Activated naive CD4-positive, alpha-beta T cell treated with anti-CD3 and anti-CD28 coated beads, Interleukin-2, amount 10 ng/mL, durations not matched to agents 7 days and 5 days (primary cell): ENCODE data around the gene CROCC2.

Experiments used
- CTCF ChIA-PET: fragments of 350-600 bp; sonication (Branson Sonifier 250); formaldehyde crosslinking; loops from one replicate; lab custom pipeline; 2021; ENCODE audit warnings: antibody characterized with exemption; lab: Charles Lee
- DNase-seq: peaks from one replicate; pipeline ENCODE4 v3.0.0-alpha.2; 2020
- H3K27ac Mint-ChIP-seq: one replicate; pipeline ENCODE4 v1.8.0; 2021; ENCODE audit warnings: mild to moderate bottlenecking, moderate library complexity, mixed read lengths
- H3K27me3 Mint-ChIP-seq: one replicate; pipeline ENCODE4 v1.8.0; 2021; ENCODE audit warnings: mild to moderate bottlenecking, mixed read lengths
- H3K36me3 Mint-ChIP-seq: one replicate; pipeline ENCODE4 v1.8.0; 2021; ENCODE audit warnings: mixed read lengths
- H3K4me1 Mint-ChIP-seq: one replicate; pipeline ENCODE4 v1.8.0; 2021; ENCODE audit warnings: mixed read lengths
- H3K4me3 Mint-ChIP-seq: one replicate; pipeline ENCODE4 v1.8.0; 2021; ENCODE audit warnings: mild to moderate bottlenecking, moderate library complexity, mixed read lengths
- H3K9me3 Mint-ChIP-seq: one replicate; pipeline ENCODE4 v1.8.0; 2021; ENCODE audit warnings: mixed read lengths

CROCC2 gene

GRCh38 chr2:240884745-240885144 is 21.4 kb upstream of the CROCC2 start:
- H3K27me3 Mint-ChIP-seq: no peaks in the 10 kb centered on the region
- H3K36me3 Mint-ChIP-seq: no peaks in the 10 kb centered on the region
- no peaks in the 10 kb centered on the region for H3K9me3 Mint-ChIP-seq
- CTCF ChIA-PET: no interaction called here
- no peaks in the 10 kb centered on the region for H3K4me1 Mint-ChIP-seq
- H3K4me3 Mint-ChIP-seq: no peak overlapping the region
- no peak for DNase-seq
- no peak overlapping the region for H3K27ac Mint-ChIP-seq

GRCh38 chr2:240885566-240885965 is 20.6 kb upstream of the CROCC2 start:
- H3K27ac Mint-ChIP-seq: no peak overlapping the region
- CTCF ChIA-PET: no interaction called here
- no peaks in the 10 kb centered on the region for H3K9me3 Mint-ChIP-seq
- no peaks in the 10 kb centered on the region for H3K36me3 Mint-ChIP-seq
- H3K27me3 Mint-ChIP-seq: no peaks in the 10 kb centered on the region
- H3K4me3 Mint-ChIP-seq: no peak overlapping the region
- no peaks in the 10 kb centered on the region for H3K4me1 Mint-ChIP-seq
- no peak for DNase-seq

- Mint-ChIP-seq H3K9me3 (no peaks in the 10 kb centered on the region), H3K27ac (no peak overlapping the region), H3K36me3 (no peaks in the 10 kb centered on the region), H3K27me3 (no peaks in the 10 kb centered on the region), H3K4me3 (no peak overlapping the region), H3K4me1 (no peaks in the 10 kb centered on the region)
- DNase-seq: no peak
- CTCF ChIA-PET: no interaction called here
Observed at GRCh38 chr2:240886023-240886565, 20.0 kb upstream of the CROCC2 start.

- no peak overlapping the region for H3K4me3 Mint-ChIP-seq
- no peaks in the 10 kb centered on the region for H3K4me1 Mint-ChIP-seq
- H3K27me3 Mint-ChIP-seq: no peaks in the 10 kb centered on the region
- no peaks in the 10 kb centered on the region for H3K36me3 Mint-ChIP-seq
- H3K9me3 Mint-ChIP-seq: no peaks in the 10 kb centered on the region
- no peak for DNase-seq
- H3K27ac Mint-ChIP-seq: no peak overlapping the region
- CTCF ChIA-PET: no interaction called here
Observed at GRCh38 chr2:240886678-240887609, 19.2 kb upstream of the CROCC2 start.

- Mint-ChIP-seq H3K27ac (no peak overlapping the region), H3K27me3 (no peaks in the 10 kb centered on the region), H3K4me1 (no peaks in the 10 kb centered on the region), H3K9me3 (no peaks in the 10 kb centered on the region), H3K4me3 (no peak overlapping the region), H3K36me3 (no peaks in the 10 kb centered on the region)
- DNase-seq: no peak
- CTCF ChIA-PET: no interaction called here
Observed at GRCh38 chr2:240887631-240888030, 18.5 kb upstream of the CROCC2 start.

- CTCF ChIA-PET: no interaction called here
Observed at GRCh38 chr2:240888130-240888889, 17.8 kb upstream of the CROCC2 start.

GRCh38 chr2:240888890-240889573 is 17.1 kb upstream of the CROCC2 start:
- no peaks in the 10 kb centered on the region for H3K27me3 Mint-ChIP-seq
- CTCF ChIA-PET: no interaction called here
- no peaks in the 10 kb centered on the region for H3K4me1 Mint-ChIP-seq
- no peaks in the 10 kb centered on the region for H3K36me3 Mint-ChIP-seq
- no peaks in the 10 kb centered on the region for H3K9me3 Mint-ChIP-seq
- no peak for DNase-seq
- H3K27ac Mint-ChIP-seq: no peak overlapping the region
- H3K4me3 Mint-ChIP-seq: no peak overlapping the region

More at GRCh38 chr2:240888130-240888889, 17.8 kb upstream of the CROCC2 start:
- DNase-seq: no peak
- no peak overlapping the region for H3K27ac Mint-ChIP-seq
- H3K27me3 Mint-ChIP-seq: no peaks in the 10 kb centered on the region
- H3K36me3 Mint-ChIP-seq: no peaks in the 10 kb centered on the region
- H3K4me3 Mint-ChIP-seq: no peak overlapping the region
- H3K9me3 Mint-ChIP-seq: no peaks in the 10 kb centered on the region
- H3K4me1 Mint-ChIP-seq: no peaks in the 10 kb centered on the region

GRCh38 chr2:240889601-240890560 is 16.3 kb upstream of the CROCC2 start:
- H3K27me3 Mint-ChIP-seq: no peaks in the 10 kb centered on the region
- no peak for DNase-seq
- H3K36me3 Mint-ChIP-seq: no peaks in the 10 kb centered on the region
- H3K9me3 Mint-ChIP-seq: no peaks in the 10 kb centered on the region
- CTCF ChIA-PET: no interaction called here
- H3K4me1 Mint-ChIP-seq: no peaks in the 10 kb centered on the region
- no peak overlapping the region for H3K4me3 Mint-ChIP-seq
- no peak overlapping the region for H3K27ac Mint-ChIP-seq

- CTCF ChIA-PET: no interaction called here
- no peak overlapping the region for H3K27ac Mint-ChIP-seq
- no peaks in the 10 kb centered on the region for H3K27me3 Mint-ChIP-seq
- H3K36me3 Mint-ChIP-seq: no peaks in the 10 kb centered on the region
- no peak overlapping the region for H3K4me3 Mint-ChIP-seq
- H3K9me3 Mint-ChIP-seq: no peaks in the 10 kb centered on the region
- H3K4me1 Mint-ChIP-seq: no peaks in the 10 kb centered on the region
- DNase-seq: no peak
Observed at GRCh38 chr2:240890691-240891090, 15.4 kb upstream of the CROCC2 start.

GRCh38 chr2:240891492-240892340 is 14.4 kb upstream of the CROCC2 start:
- H3K4me3 Mint-ChIP-seq: no peak overlapping the region
- no peaks in the 10 kb centered on the region for H3K36me3 Mint-ChIP-seq
- H3K27ac Mint-ChIP-seq: no peak overlapping the region
- no peaks in the 10 kb centered on the region for H3K4me1 Mint-ChIP-seq
- DNase-seq: no peak
- H3K9me3 Mint-ChIP-seq: no peaks in the 10 kb centered on the region
- CTCF ChIA-PET: no interaction called here
- H3K27me3 Mint-ChIP-seq: no peaks in the 10 kb centered on the region

- Mint-ChIP-seq H3K9me3 (no peaks in the 10 kb centered on the region), H3K36me3 (no peaks in the 10 kb centered on the region), H3K27ac (no peak overlapping the region), H3K4me1 (no peaks in the 10 kb centered on the region), H3K4me3 (no peak overlapping the region), H3K27me3 (no peaks in the 10 kb centered on the region)
- CTCF ChIA-PET: no interaction called here
- no peak for DNase-seq
Observed at GRCh38 chr2:240892356-240892755, 13.8 kb upstream of the CROCC2 start.

GRCh38 chr2:240892925-240893324 is 13.2 kb upstream of the CROCC2 start:
- Mint-ChIP-seq H3K27me3 (no peaks in the 10 kb centered on the region), H3K4me3 (no peak overlapping the region), H3K4me1 (no peaks in the 10 kb centered on the region), H3K9me3 (no peaks in the 10 kb centered on the region), H3K27ac (no peak overlapping the region), H3K36me3 (no peaks in the 10 kb centered on the region)
- no peak for DNase-seq
- CTCF ChIA-PET: no interaction called here
